Measurements from ENCODE around the gene AKAP9. TPM values are rescaled to one million over a fixed set of nuclear protein-coding genes. Genes with fewer than 3 reads are reported as not detected.

Gene AKAP9
- total and polyA plus RNA-seq, 9 of the 15 experiments (the other 6 are each of a cell fraction or from before 2014, with no cell fraction given): 25.5 to 80.9 (median 46.3) TPM

DNA sequence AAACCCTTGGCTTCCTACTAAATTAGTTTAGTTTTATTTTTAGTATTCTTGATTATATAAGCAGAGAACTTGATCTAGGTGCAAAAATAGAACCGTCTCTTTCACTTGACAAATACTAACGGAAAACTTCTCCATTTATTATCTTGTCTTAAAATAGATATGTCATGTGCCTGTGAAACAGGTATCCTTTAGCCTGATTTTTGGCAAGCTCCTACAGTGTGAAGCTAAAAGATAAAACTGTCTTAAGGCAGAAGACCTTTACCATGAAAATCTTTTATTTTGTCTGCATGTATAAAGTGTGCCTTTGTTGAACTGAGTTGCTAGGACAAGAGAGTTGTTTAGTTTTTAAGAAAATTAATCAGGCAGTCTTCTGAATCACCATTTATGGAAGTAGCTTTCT lies 103.0 kb downstream of the AKAP9 start (continued):
- TF ChIP-seq CEBPZ (IDR thresholded peaks at IDR 0.05; ENCODE audit: borderline replicate concordance, low read depth, low read length) (no peak), RBM15 (IDR thresholded peaks at IDR 0.05; ENCODE audit: insufficient read depth, low read length) (no peak), FOXJ2 (tag; IDR thresholded peaks at IDR 0.05) (0 out of 2 replicates have a peak, but pooled peaks have one; percentile 42), STAG1 (CRISPR knock-in tag; IDR thresholded peaks at IDR 0.05; ENCODE audit: borderline replicate concordance) (no peak), TCF3 (CRISPR knock-in tag; IDR thresholded peaks at IDR 0.05) (peak; percentile 35), HLTF (IDR thresholded peaks at IDR 0.05) (no peak)

GRCh38 chr7:92044148-92044547 lies 103.5 kb downstream of the AKAP9 start:
- peak overlapping the region; percentile 36; the same call in 1 of the 3 replicates for H3K27ac ChIP-seq (ENCODE audit: extremely low read depth, low read depth, low read length)
- 55% methylated on average over 3 of the region's 3 CpGs for WGBS (ENCODE audit: insufficient coverage, low coverage, missing lambda C conversion rate)
- H3K79me2 ChIP-seq (ENCODE audit: control insufficient read depth, insufficient read depth, low read length): no peaks in the 10 kb centered on the region
- ChIA-PET POLR2A (interaction anchor here (1.1 kb wide), 1 partner anchor 17 kb away, joined by 3 read pairs; no protein-coding TSS in a partner anchor), CTCF (ENCODE audit: low intra/inter-chr PET ratio) (no interaction called here)
- BruUV-seq (replicated peaks): no TSS peak
- H3K9me3 ChIP-seq (replicated peaks; ENCODE audit: control insufficient read depth, insufficient read depth, low read depth, low read length): no peaks in the 10 kb centered on the region
- no peak overlapping the region for H3K4me3 ChIP-seq
- H4K20me1 ChIP-seq (replicated peaks; ENCODE audit: control insufficient read depth, insufficient read depth, low read length): no peaks in the 10 kb centered on the region
- no peak overlapping the region for H2AFZ ChIP-seq (ENCODE audit: low read depth, low read length)
- no peak for ATAC-seq
- no peaks in the 10 kb centered on the region for H3K27me3 ChIP-seq (ENCODE audit: control insufficient read depth in 2 of 2, insufficient read depth in 2 of 2, low read length in 2 of 2)
- DNase-seq (ENCODE audit: extremely low read depth in 1 of 4, low spot score in 3 of 4): no peak
- no peak for TF ChIP-seq SREBF1 (IDR thresholded peaks at IDR 0.05; ENCODE audit: borderline replicate concordance, low read depth, low read length)
- peaks cover 0 to 8% of the 10 kb centered on the region in 2 experiments; a peak in 2 of 5 replicates for H3K4me1 ChIP-seq (replicated peaks in 1 of 2; ENCODE audit: control insufficient read depth in 2 of 2, insufficient read depth in 2 of 2, low read length in 2 of 2)
- in situ Hi-C loops (cut with MboI) (no loop called here), intact Hi-C loops (cut with micrococcal nuclease) (no loop called here)
- FAIRE-seq: no peak
- H3K36me3 ChIP-seq (ENCODE audit: control insufficient read depth, insufficient read depth, low read length): peaks cover 47% of the 10 kb centered on the region
- H3K4me2 ChIP-seq (ENCODE audit: insufficient read depth, low read length): no peak overlapping the region
- no peaks in the 10 kb centered on the region for H3K9me1 ChIP-seq (ENCODE audit: control insufficient read depth, insufficient read depth, low read length)
- no peak overlapping the region for H3K9ac ChIP-seq (ENCODE audit: insufficient read depth in 1 of 2, low read depth in 2 of 2, low read length in 2 of 2)
